SU-DHL-6 (cell line): ENCODE results near the gene ITGB8.

Experiments used
- EZH2phosphoT487 ChIP-seq: fragments of 200-600 bp; sonication (generic), shearing (Covaris generic); conservative IDR thresholded peaks from 2 replicates; pipeline ENCODE4 v1.6.1; 2018; ENCODE audit warnings: mild to moderate bottlenecking, antibody characterized with exemption, low read length, moderate library complexity, mixed read lengths
- TF ChIP-seq, protein P1 (sequence below): fragments of 200-600 bp; sonication (generic); IDR thresholded peaks from one replicate; pipeline ENCODE4 v1.5.1; 2017; ENCODE audit warnings: antibody characterized with exemption, mild to moderate bottlenecking, low read length, moderate library complexity; ENCODE audit not compliant: insufficient read depth, poor library complexity, severe bottlenecking

DNA sequence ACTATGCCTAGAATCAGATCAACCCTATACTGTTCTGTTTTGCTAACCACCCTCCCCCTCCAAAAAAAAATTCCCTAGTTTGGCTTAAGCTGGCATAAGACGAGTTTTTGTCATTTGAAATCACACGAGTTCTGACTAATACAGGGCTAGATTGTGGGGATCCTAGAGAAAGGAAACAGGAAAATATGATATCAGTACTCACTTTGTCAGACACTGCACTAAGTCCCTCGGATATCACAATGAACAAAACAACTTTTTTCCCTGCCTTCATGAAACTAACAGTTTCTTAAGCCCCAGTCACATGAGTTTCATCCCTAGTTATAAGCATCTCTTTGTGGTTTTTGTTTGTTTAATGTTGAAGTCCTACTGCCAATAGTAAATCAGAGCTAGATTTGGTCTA lies 118.5 kb downstream of the ITGB8 start:
- TF ChIP-seq, protein P1, sequence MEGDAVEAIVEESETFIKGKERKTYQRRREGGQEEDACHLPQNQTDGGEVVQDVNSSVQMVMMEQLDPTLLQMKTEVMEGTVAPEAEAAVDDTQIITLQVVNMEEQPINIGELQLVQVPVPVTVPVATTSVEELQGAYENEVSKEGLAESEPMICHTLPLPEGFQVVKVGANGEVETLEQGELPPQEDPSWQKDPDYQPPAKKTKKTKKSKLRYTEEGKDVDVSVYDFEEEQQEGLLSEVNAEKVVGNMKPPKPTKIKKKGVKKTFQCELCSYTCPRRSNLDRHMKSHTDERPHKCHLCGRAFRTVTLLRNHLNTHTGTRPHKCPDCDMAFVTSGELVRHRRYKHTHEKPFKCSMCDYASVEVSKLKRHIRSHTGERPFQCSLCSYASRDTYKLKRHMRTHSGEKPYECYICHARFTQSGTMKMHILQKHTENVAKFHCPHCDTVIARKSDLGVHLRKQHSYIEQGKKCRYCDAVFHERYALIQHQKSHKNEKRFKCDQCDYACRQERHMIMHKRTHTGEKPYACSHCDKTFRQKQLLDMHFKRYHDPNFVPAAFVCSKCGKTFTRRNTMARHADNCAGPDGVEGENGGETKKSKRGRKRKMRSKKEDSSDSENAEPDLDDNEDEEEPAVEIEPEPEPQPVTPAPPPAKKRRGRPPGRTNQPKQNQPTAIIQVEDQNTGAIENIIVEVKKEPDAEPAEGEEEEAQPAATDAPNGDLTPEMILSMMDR = no peak
- no peak for TF ChIP-seq EZH2phosphoT487
